Stimulated activated CD8-positive, alpha-beta memory T cell treated with anti-CD3 and anti-CD28 coated beads, Interleukin-2, amount 100 ng/mL, for 1 hour (primary cell): ENCODE measurements around the gene SERTAD1.
A peak's percentile ranks its signal among the peaks of the same experiment; 100 is the strongest.
"Not testable (repeated sequence)": the region's sequence is repeated elsewhere in the genome, so short reads cannot be mapped to it uniquely, and the experiment has no call there.

Source experiments
- DNase-seq, 2 donors: peaks; one replicate each; pipeline ENCODE4 v3.0.0-alpha.2; 2020; ENCODE audit warnings: low read depth in 2 of 2

Gene SERTAD1

GRCh38 chr19:40425450-40426287 is at the start of gene SERTAD1:
TSS of gene SERTAD1 (minus strand) at chr19:40425992. CDS start at chr19:40423546, 2,446 bp downstream.
- peak; percentile 100 for DNase-seq

DNA sequence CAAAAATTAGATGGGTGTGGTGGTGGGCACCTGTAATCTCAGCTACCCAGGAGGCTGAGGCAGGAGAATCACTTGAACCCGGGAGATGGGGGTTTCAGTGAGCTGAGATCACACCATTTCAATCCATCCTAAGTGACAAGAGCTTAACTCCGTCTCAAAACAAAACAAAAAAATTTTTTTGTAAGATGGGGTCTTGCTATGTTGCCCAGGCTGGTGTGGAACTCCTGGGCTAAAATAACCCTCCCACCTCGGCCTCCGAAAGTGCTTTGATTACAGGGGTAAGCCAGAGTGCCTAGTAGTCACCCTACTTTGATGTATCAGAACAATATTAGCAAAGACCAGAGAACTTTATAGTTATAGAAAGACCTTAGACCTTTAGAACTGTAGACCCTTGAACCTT is 48.9 kb upstream of the SERTAD1 start:
- DNase-seq: no peak

GRCh38 chr19:40472516-40472915 is 46.7 kb upstream of the SERTAD1 start:
- no peak for DNase-seq

- DNase-seq: no peak
These were observed 45.3 kb upstream of the SERTAD1 start for GRCh38 chr19:40471111-40471510.

GRCh38 chr19:40469011-40469410 is 43.2 kb upstream of the SERTAD1 start:
- DNase-seq: no peak

- DNase-seq: no peak
These were observed 41.4 kb upstream of the SERTAD1 start, which contains the start of gene SPTBN4 for GRCh38 chr19:40466985-40467734. TSS of gene SPTBN4 (plus strand) at chr19:40467001. CDS start at chr19:40472622, 5,621 bp downstream.

GRCh38 chr19:40466219-40466984 is 40.6 kb upstream of the SERTAD1 start:
- peak; percentile 47 to 49 for DNase-seq

DNA sequence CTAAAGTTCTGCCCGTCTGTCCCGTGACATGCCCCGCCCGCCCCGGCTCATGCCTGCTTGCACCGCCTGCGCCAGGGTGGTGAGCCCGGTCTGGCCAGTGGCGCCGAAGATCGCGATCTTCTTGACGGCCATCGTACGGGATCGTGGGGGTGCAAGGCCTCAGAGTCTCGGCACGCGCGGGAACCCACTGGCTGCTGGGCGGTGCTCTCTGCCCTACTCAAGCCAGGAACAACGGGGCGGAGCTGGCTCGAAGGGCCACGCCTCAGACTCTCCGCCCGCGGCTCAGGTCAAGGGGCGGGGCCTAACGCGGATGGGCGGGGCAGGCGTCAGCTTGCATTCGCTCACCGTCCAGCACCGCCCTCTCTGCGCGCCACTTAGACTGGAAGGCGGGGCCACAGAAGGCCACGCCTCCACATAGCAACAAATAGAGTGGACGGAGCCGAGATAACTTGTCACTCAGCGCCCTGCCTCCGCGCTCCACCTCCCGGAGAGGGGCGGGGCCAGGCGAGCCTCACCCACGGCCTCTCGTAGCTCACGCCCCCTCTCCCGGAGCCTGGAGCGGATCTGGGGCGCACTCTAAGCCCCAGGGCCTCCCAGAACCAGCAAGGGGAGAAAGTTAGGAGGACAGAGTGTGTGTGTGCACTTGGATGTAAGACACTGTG is 39.9 kb upstream of the SERTAD1 start, which contains the start of gene BLVRB:
Gene BLVRB (minus strand): TSS at position 189 of the 662 bp plus-strand sequence. CDS start 57 bp downstream, at position 132.
- DNase-seq: peak; percentile 98 to 99

DNA sequence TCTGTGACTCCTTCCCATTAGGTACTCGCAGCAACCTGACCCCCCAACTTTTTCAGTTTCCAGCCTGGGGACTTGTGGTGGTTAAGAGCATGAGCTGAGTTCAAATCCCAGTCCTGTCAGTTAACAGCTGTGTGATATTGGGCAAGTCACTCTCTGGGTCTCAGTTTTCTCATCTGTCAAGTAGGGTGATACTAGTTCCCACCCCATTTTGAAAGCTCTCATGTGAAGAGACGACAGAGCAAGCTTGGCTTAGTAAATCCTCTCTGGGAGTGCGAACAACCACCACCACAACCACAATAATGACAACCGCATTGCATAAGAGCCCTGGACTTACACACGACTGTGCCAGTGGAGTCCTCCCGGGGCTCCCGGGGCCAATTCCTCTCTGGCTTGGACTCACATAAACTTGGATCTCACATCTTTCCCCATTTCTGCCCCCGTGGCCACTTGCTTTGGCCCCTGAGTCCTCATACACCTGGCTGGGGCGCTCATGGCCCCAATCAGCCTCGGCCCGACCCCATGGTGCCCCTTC is 39.3 kb upstream of the SERTAD1 start:
- DNase-seq: peak in 1 of 2 donors; percentile 8

- DNase-seq: peak; percentile 45 to 56
These were observed 38.5 kb upstream of the SERTAD1 start for GRCh38 chr19:40464059-40465024.

- not testable (repeated sequence) for DNase-seq
These were observed 37.8 kb upstream of the SERTAD1 start for GRCh38 chr19:40463587-40464037.

DNA sequence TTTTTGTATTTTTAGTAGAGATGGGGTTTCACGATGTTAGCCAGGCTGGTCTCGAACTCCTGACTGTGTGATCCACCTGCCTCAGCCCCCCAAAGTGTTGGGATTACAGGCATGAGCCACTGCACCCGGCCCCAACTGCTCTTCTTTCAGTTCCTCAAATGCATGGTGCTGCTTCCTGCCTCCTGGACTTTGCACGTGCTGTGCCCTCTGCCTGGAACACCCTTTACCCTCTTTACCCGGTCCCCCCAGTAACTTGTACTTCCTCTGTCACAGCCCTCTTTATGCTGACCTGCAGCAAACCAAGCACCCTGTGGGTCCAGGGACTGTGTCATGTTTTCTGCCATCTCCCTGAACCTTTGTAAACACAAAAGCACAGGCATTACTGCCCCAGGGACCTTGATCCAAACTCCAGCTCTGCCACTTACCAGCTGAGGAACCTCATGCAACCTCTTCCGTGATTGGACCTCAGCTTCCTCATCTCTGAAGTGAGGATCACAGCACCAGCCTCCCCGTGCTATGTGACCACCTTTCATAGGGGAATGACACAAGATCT is 36.0 kb upstream of the SERTAD1 start:
- DNase-seq: no peak

GRCh38 chr19:40460185-40460584 is 34.4 kb upstream of the SERTAD1 start:
- DNase-seq: no peak

DNA sequence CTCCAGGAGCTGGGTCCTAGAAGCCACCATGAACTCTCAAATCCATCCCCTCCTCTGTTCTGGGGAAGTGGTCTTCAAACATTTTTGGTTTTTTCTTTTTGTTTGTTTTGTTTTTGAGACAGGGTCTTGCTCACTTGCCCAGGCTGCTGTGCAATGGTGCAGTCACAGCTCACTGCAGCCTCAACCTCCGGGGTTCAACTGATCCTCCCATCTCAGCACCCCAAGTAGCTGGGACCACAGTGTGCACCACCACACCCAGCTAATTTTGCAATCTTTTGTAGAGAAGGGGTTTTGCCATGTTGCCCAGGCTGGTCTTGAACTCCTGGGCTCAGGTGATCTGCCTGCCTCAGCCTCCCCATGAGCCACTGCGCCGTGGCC is 32.8 kb upstream of the SERTAD1 start:
- DNase-seq: no peak

DNA sequence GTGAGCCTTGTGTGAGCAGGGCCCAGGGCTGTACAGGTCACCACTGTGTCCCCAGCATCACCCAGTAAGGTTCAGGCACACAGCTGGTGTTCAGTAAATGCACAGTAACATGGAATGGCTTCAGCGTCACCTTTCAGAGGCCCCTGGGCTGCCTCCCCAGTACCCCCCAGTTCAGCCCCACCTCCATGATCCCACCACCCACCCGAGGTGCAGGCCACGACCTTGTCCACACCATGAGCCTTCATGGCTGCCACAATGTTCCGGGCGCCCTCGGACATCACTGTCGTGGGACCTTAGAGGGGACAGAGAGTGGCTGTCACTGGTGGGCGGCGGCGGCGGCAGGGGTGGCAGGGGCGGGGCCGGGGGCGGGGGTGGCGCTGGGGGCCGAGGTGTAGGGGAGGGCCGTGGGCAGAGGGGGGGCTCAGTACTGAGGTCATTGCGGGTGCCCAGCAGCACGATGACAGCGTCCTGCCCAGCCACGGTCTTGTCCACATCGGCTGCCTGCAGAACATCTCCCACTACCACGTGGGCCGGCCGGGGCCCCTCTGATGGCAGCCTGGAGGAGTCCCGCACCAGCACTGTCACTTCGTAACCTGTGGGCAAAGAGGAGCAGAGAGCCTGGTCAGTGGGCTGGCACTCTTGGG is 32.3 kb upstream of the SERTAD1 start:
- DNase-seq: no peak

DNA sequence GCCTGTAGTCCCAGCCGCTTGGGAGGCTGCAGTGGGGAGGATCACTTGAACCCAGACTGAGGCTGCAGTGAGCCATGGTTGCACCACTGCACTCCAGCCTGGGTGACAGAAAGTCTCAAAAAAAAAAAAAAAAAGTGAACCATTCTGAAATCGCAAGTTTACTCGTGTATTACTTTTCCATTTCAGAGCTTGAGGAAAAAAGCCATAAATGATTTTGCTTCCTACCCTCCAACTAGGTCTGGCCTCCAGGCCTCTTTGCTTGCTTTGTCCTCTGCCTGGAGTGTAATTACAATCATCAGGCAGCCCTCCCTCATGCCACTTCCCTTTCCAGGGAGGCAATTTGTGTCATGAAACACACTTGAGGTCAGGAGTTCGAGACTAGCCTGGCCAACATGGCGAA is 31.3 kb upstream of the SERTAD1 start:
- no peak for DNase-seq

DNA sequence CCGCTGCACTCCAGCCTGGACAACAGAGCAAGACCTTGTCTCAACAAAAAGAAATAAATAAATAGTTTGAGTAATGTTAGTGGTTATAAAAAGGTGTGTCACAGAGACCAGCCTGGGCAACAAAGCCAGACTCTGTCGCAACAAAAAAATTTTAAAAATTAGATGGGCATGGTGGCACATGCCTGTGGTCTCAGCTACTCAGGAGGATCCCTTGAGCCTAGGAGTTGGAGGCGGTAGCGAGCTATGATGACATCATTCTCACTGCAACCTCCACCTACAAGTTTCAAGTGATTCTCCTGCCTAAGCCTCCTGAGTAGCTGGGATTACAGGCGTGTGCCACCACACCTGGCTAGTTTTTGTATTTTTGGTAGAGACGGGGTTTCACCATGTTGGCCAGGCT is 28.2 kb upstream of the SERTAD1 start:
- DNase-seq: not testable (repeated sequence)

- no peak for DNase-seq
These were observed 27.5 kb upstream of the SERTAD1 start for GRCh38 chr19:40453151-40453735.

DNA sequence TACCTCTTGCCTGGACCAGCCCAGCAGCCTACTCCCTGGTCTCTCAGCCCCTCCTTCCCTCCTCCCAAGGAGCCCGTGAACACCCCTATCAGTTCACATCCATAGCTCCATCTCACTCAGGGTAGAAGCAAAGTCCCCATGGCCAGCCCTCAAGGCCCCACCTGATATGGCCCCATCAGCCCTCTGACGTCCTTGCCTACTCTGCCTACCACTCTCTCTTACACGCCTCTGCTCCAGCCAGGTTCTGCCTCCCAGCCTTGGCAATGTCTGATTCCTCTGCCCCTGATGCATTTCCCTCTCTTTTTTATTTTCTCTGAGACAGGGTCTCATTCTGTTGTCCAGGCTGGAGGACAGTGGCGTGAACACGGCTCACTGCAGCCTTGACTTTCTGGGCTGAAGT is 26.2 kb upstream of the SERTAD1 start:
- DNase-seq: no peak
